Measurements from ENCODE around the gene HDGFL2.

HDGFL2 gene

GRCh38 chr19:4499855-4500254, 27.8 kb downstream of the HDGFL2 start:
- DNase-seq: no peak

GRCh38 chr19:4500841-4501591, 28.9 kb downstream of the HDGFL2 start:
- DNase-seq: no peak

GRCh38 chr19:4501691-4502090, 29.6 kb downstream of the HDGFL2 start:
- no peak for DNase-seq

GRCh38 chr19:4502282-4503131, 30.4 kb downstream of the HDGFL2 start:
- no peak for DNase-seq

- no peak for DNase-seq
Measured at GRCh38 chr19:4503132-4503824, 31.2 kb downstream of the HDGFL2 start.

- DNase-seq: no peak
Measured at GRCh38 chr19:4503825-4504170, 31.7 kb downstream of the HDGFL2 start.

- no peak for DNase-seq
Measured at GRCh38 chr19:4504297-4504701, 32.2 kb downstream of the HDGFL2 start.

GRCh38 chr19:4504891-4505569, 32.9 kb downstream of the HDGFL2 start:
- DNase-seq: no peak

- no peak for DNase-seq
Measured at GRCh38 chr19:4505570-4506448, 33.7 kb downstream of the HDGFL2 start.

- DNase-seq: no peak
Measured at GRCh38 chr19:4506449-4507149, 34.5 kb downstream of the HDGFL2 start.

- no peak for DNase-seq
Measured at GRCh38 chr19:4507150-4507452, 35.0 kb downstream of the HDGFL2 start.

GRCh38 chr19:4507804-4508203, 35.7 kb downstream of the HDGFL2 start:
- no peak for DNase-seq

GRCh38 chr19:4508698-4509097, 36.6 kb downstream of the HDGFL2 start:
- no peak for DNase-seq

- no peak for DNase-seq
Measured at GRCh38 chr19:4510435-4511255, 38.5 kb downstream of the HDGFL2 start.

- no peak for DNase-seq
Measured at GRCh38 chr19:4511300-4512054, 39.4 kb downstream of the HDGFL2 start.

GRCh38 chr19:4512070-4512469, 40.0 kb downstream of the HDGFL2 start:
- no peak for DNase-seq

- no peak for DNase-seq
Measured at GRCh38 chr19:4513248-4513647, 41.2 kb downstream of the HDGFL2 start.

GRCh38 chr19:4515732-4516131, 43.6 kb downstream of the HDGFL2 start:
- no peak for DNase-seq

GRCh38 chr19:4516199-4516938, 44.3 kb downstream of the HDGFL2 start:
- DNase-seq: no peak

Data from NCI-H2107 (cell line).